LNCaP clone FGC (cell line): ENCODE measurements around the gene SPRR2A.

ENCODE experiments used
- DNase-seq: peaks from one replicate; pipeline ENCODE4 v3.0.0-alpha.2; 2011; ENCODE audit warnings: low read depth
- H3K4me3 ChIP-seq: 2 replicates; pipeline ENCODE4 v1.5.1; 2011; ENCODE audit warnings: mild to moderate bottlenecking, low read depth, low read length, control low read depth
- CTCF ChIP-seq: IDR thresholded peaks from 2 replicates; pipeline ENCODE4 v1.5.1; 2012; ENCODE audit warnings: mild to moderate bottlenecking; ENCODE audit not compliant: control insufficient read depth, insufficient read depth; ENCODE audit errors: extremely low read depth

Gene SPRR2A

GRCh38 chr1:153057375-153057774, at the start of gene SPRR2A:
Gene SPRR2A, minus strand, starts transcription at chr1:153057512. Its CDS starts 777 bp downstream, at chr1:153056735.
- DNase-seq = no peak
- H3K4me3 ChIP-seq = no peak within 1 kb of the TSS
- TF ChIP-seq CTCF = no peak

- TF ChIP-seq CTCF = no peak
- no peak for DNase-seq
- H3K4me3 ChIP-seq = no peak overlapping the region
Observed at GRCh38 chr1:153100245-153100644, 42.9 kb upstream of the SPRR2A start.

GRCh38 chr1:153099461-153100045, 42.2 kb upstream of the SPRR2A start:
- no peak for TF ChIP-seq CTCF
- no peak overlapping the region for H3K4me3 ChIP-seq
- no peak for DNase-seq

- TF ChIP-seq CTCF = no peak
- H3K4me3 ChIP-seq = no peak overlapping the region
- DNase-seq = no peak
Observed at GRCh38 chr1:153095764-153096163, 38.5 kb upstream of the SPRR2A start.

- no peak within 1 kb of the TSS for H3K4me3 ChIP-seq
- no peak for TF ChIP-seq CTCF
- DNase-seq = no peak
Observed at GRCh38 chr1:153094426-153094825, 37.1 kb upstream of the SPRR2A start, which contains the start of gene SPRR2E. Gene SPRR2E, minus strand, starts transcription at chr1:153094526. Its CDS starts 775 bp downstream, at chr1:153093751.

- no peak overlapping the region for H3K4me3 ChIP-seq
- no peak for TF ChIP-seq CTCF
Observed at GRCh38 chr1:153087652-153088051, 30.3 kb upstream of the SPRR2A start.

GRCh38 chr1:153081736-153082135, 24.4 kb upstream of the SPRR2A start:
- no peak overlapping the region for H3K4me3 ChIP-seq
- no peak for DNase-seq
- no peak for TF ChIP-seq CTCF

More at GRCh38 chr1:153087652-153088051, 30.3 kb upstream of the SPRR2A start:
- DNase-seq = no peak
